Measurements from ENCODE around the gene INPP1. TPM values are rescaled to one million over a fixed set of nuclear protein-coding genes. Genes with fewer than 3 reads are reported as not detected.

Gene INPP1
- polyA plus RNA-seq, 1 donor (not counting 4 experiments of a cell fraction or from before 2014, with no cell fraction given), result 6.3 TPM

DNA sequence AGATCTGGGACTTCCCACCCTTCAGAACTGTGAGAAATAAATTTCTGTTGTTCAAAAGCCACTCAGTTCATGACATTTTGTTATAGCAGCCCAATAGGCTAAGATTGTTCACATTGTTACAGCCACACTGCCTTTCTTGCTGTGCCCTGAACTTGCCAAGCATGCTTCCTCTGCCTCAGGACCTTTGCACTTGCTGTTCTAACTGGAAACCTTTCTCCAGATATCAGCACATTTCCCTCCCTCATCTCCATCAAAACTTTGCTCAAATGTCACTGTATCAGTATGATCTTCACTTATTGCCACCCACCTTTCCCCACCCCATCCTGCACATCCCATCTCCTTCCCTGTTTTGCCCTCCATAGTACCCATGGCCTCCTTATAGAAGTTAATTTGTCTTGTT lies 32.7 kb downstream of the INPP1 start:
- DNase-seq (ENCODE audit: low read depth, low spot score) (no peak), FAIRE-seq (no peak)
- no peaks in the 10 kb centered on the region for H3K79me2 ChIP-seq (ENCODE audit: control insufficient read depth, insufficient read depth, low read length)
- no peaks in the 10 kb centered on the region for H3K36me3 ChIP-seq (ENCODE audit: control insufficient read depth in 2 of 2, extremely low read depth in 1 of 2, insufficient read depth in 2 of 2, low read length in 2 of 2)
- no peaks in the 10 kb centered on the region for H3K4me1 ChIP-seq (ENCODE audit: control insufficient read depth, extremely low read depth, insufficient read depth, low read length)
- H3K9ac ChIP-seq (ENCODE audit: control insufficient read depth, extremely low read depth, insufficient read depth, low read length), result no peak overlapping the region
- H2AFZ ChIP-seq (ENCODE audit: control insufficient read depth, low read length), result no peak overlapping the region
- H3K9me1 ChIP-seq (ENCODE audit: control insufficient read depth, extremely low read depth, insufficient read depth, low read length), result no peaks in the 10 kb centered on the region
- TF ChIP-seq CTCF (optimal IDR thresholded peaks at IDR 0.05 in 1 of 3, IDR thresholded peaks at IDR 0.05 in 1 of 3, conservative IDR thresholded peaks at IDR 0.05 in 1 of 3; ENCODE audit: extremely low read depth in 1 of 3, insufficient read depth in 2 of 3, low read length in 3 of 3) (no peak), EZH2 (IDR thresholded peaks at IDR 0.05; ENCODE audit: low read length) (no peak)
- H3K4me2 ChIP-seq (ENCODE audit: control insufficient read depth, extremely low read depth, insufficient read depth, low read depth, low read length), result no peak overlapping the region
- H3K27me3 ChIP-seq (ENCODE audit: control insufficient read depth, extremely low read depth, insufficient read depth, low read length), result no peaks in the 10 kb centered on the region
- H3K27ac ChIP-seq (ENCODE audit: control insufficient read depth, insufficient read depth, low read length), result no peak overlapping the region
- no peak overlapping the region for H3K4me3 ChIP-seq (ENCODE audit: control insufficient read depth in 2 of 3, extremely low read depth in 1 of 3, insufficient read depth in 2 of 3, low read depth in 1 of 3, low read length in 3 of 3)
- H4K20me1 ChIP-seq (ENCODE audit: control insufficient read depth, extremely low read depth, insufficient read depth, low read length), result no peaks in the 10 kb centered on the region
- no peaks in the 10 kb centered on the region for H3K9me3 ChIP-seq (ENCODE audit: control insufficient read depth, low read depth, low read length)
- dilution Hi-C loops (cut with MboI; ENCODE audit: extremely low pct_ligation_motif_present, low sequenced_read_pairs), result no loop called here

GRCh38 chr2:190376591-190377245 lies 33.3 kb downstream of the INPP1 start:
- Histone ChIP-seq H2AFZ (ENCODE audit: control insufficient read depth, low read length) (no peak overlapping the region), H3K27me3 (ENCODE audit: control insufficient read depth, extremely low read depth, insufficient read depth, low read length) (no peaks in the 10 kb centered on the region), H3K4me1 (ENCODE audit: control insufficient read depth, extremely low read depth, insufficient read depth, low read length) (no peaks in the 10 kb centered on the region), H3K9me1 (ENCODE audit: control insufficient read depth, extremely low read depth, insufficient read depth, low read length) (no peaks in the 10 kb centered on the region), H3K4me3 (ENCODE audit: control insufficient read depth in 2 of 3, extremely low read depth in 1 of 3, insufficient read depth in 2 of 3, low read depth in 1 of 3, low read length in 3 of 3) (no peak overlapping the region), H3K9ac (ENCODE audit: control insufficient read depth, extremely low read depth, insufficient read depth, low read length) (no peak overlapping the region), H3K27ac (ENCODE audit: control insufficient read depth, insufficient read depth, low read length) (no peak overlapping the region), H3K9me3 (ENCODE audit: control insufficient read depth, low read depth, low read length) (no peaks in the 10 kb centered on the region), H3K79me2 (ENCODE audit: control insufficient read depth, insufficient read depth, low read length) (no peaks in the 10 kb centered on the region), H4K20me1 (ENCODE audit: control insufficient read depth, extremely low read depth, insufficient read depth, low read length) (no peaks in the 10 kb centered on the region), H3K36me3 (ENCODE audit: control insufficient read depth in 2 of 2, extremely low read depth in 1 of 2, insufficient read depth in 2 of 2, low read length in 2 of 2) (no peaks in the 10 kb centered on the region), H3K4me2 (ENCODE audit: control insufficient read depth, extremely low read depth, insufficient read depth, low read depth, low read length) (no peak overlapping the region)
- no peak for FAIRE-seq
- no peak for TF ChIP-seq CTCF (optimal IDR thresholded peaks at IDR 0.05 in 1 of 3, IDR thresholded peaks at IDR 0.05 in 1 of 3, conservative IDR thresholded peaks at IDR 0.05 in 1 of 3; ENCODE audit: extremely low read depth in 1 of 3, insufficient read depth in 2 of 3, low read length in 3 of 3)
- TF ChIP-seq EZH2 (IDR thresholded peaks at IDR 0.05; ENCODE audit: low read length), result no peak
- DNase-seq (ENCODE audit: low read depth, low spot score), result no peak
- dilution Hi-C loops (cut with MboI; ENCODE audit: extremely low pct_ligation_motif_present, low sequenced_read_pairs), result no loop called here
